Astrocyte of the hippocampus (primary cell): ENCODE measurements around the gene C17orf58.
"Not testable (repeated sequence)": the region's sequence is repeated elsewhere in the genome, so short reads cannot be mapped to it uniquely, and the experiment has no call there.

Experiments used
- DNase-seq: peaks from one replicate; pipeline ENCODE4 v3.0.0; 2011; ENCODE audit warnings: low read depth, low spot score

C17orf58 gene

GRCh38 chr17:67996301-67997171 lies at the start of gene C17orf58:
TSS of gene C17orf58 (minus strand) at chr17:67996469. CDS start at chr17:67996198, 271 bp downstream.
- peak; percentile 11 for DNase-seq

GRCh38 chr17:68036304-68037147 lies 40.3 kb upstream of the C17orf58 start:
- DNase-seq = peak; percentile 10

DNA sequence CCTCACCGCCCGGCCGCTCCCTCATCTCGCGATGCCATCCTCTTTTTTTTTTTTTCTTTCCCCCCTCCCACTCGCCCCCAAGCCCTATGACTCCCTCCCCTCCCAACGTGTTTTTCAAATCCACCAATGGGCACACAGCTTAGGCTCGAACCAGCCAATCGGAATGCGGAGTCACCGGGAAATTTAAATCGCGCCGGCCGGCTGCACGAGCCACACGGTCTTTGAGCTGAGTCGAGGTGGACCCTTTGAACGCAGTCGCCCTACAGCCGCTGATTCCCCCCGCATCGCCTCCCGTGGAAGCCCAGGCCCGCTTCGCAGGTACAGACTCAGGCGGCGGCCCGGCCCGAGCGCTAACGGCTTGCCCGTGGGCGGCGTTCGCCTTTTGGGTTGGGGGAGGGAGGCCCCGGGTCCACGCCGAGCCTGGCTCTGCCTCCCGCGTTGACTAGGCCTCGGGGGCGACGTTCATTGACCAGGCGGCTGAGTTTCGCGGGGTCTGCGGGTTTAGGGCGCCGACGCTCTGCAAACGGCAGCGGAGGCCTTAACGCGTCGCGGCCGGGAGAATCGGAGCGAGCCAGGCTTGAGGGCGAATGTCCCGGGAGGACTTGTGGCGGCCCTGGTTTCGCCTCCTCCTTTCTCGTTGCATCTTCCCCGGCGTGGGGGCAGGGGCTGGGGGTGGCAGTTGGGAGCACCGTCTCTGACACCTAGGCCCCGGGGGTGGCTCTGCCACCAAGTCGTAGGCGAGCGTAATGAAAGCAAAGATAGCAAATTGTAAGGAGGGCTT lies 39.4 kb upstream of the C17orf58 start, which contains the start of gene KPNA2:
Gene KPNA2, plus strand, starts transcription at position 213 of the 781 bp plus-strand sequence. CDS start 1,398 bp downstream, outside the sequence.
- peak; percentile 64 for DNase-seq

GRCh38 chr17:68035131-68035522 lies 38.9 kb upstream of the C17orf58 start:
- DNase-seq = peak; percentile 99

- no peak for DNase-seq
Measured at GRCh38 chr17:68034452-68034776, 38.1 kb upstream of the C17orf58 start.

- peak; percentile 88 for DNase-seq
Measured at GRCh38 chr17:68033636-68034451, 37.6 kb upstream of the C17orf58 start.

GRCh38 chr17:68029512-68030215 lies 33.4 kb upstream of the C17orf58 start:
- no peak for DNase-seq

DNA sequence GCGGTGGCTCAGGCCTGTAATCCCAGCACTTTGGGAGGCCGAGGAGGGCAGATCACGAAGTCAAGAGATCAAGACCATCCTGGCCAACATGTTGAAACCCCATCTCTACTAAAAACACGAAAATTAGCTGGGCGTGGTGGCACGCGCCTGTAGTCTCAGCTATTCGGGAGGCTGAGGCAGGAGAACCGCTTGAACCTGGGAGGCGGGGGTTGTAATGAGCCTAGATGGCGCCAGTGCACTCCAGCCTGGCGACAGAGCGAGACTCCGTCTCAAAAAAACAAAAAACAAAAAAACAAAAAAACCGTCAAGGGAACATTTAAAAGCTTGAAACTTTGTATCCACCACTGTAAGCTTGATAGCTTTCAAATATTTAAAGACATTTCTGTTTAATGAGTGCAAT lies 26.3 kb upstream of the C17orf58 start:
- not testable (repeated sequence) for DNase-seq

- DNase-seq = no peak
Measured at GRCh38 chr17:68021963-68022362, 25.7 kb upstream of the C17orf58 start.

- DNase-seq = not testable (repeated sequence)
Measured at GRCh38 chr17:68020791-68021190, 24.5 kb upstream of the C17orf58 start.

GRCh38 chr17:68020409-68020756 lies 24.1 kb upstream of the C17orf58 start:
- DNase-seq = no peak

DNA sequence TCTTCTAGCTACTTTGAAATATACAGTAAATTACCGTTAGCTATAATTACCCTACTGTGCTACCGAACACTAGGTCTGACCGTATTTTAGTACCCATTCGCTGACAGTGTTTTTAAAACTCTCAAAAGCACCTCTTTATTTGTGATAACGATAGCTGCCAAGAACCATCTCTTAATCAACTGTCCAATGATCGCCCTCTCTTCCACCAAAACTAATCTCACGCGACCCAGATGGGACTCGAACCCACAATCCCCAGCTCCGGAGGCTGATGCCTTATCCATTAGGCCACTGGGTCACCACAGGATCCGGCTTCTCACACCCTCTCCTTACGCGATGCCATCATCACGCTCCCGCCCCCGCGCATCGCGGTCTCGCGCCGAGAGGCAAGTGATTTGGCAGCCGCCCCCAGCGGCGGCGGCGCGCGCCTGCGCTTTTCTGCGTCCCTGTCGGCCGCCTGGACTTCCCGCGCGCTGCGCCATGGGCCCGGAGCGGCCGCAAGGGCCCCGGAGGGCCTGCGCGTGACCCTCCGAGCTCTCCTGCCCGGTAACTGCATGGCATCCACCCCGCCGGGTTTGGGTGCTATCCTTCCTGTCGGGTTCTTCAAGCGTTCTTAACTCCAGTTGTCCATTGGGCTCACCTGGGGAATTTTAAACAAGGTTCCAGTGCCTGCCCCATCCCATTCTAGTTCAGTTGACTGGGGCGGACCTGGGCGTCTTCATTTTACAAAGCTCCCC lies 23.6 kb upstream of the C17orf58 start:
- peak; percentile 97 for DNase-seq

DNA sequence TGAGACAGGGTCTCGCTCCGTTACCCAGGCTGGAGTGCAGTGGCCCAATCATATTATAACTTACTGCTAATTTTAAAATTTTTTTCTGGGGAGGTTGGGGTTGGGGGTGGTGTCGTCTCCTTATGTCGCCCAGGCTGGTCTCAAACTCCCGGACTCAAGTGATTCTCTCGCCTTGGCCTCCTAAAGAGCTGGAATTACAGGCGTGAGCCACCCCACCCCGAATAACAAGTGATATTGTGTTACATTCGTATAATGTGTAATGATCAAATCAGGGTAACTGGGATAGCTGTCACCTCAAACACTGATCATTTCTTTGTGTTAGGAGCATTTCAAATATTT lies 23.0 kb upstream of the C17orf58 start:
- no peak for DNase-seq

DNA sequence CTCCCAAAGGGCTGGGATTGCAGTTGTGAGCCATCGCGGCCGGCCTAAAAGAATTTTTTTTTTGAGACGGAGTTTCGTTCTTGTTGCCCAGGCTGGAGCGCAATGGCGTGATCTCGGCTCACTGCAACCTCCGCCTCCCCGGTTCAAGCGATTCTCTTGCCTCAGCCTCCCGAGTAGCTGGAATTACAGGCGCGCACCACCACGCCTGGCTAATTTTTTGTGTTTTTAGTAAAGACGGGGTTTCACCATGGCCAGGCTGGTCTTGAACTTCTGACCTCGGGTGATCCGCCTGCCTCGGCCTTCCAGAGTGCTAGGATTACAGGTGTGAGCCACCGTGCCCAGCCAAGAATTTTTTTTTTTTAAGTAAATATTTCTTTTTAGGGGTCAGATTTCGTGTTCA lies 22.2 kb upstream of the C17orf58 start:
- not testable (repeated sequence) for DNase-seq

GRCh38 chr17:68016838-68017237 lies 20.6 kb upstream of the C17orf58 start:
- DNase-seq = no peak

DNA sequence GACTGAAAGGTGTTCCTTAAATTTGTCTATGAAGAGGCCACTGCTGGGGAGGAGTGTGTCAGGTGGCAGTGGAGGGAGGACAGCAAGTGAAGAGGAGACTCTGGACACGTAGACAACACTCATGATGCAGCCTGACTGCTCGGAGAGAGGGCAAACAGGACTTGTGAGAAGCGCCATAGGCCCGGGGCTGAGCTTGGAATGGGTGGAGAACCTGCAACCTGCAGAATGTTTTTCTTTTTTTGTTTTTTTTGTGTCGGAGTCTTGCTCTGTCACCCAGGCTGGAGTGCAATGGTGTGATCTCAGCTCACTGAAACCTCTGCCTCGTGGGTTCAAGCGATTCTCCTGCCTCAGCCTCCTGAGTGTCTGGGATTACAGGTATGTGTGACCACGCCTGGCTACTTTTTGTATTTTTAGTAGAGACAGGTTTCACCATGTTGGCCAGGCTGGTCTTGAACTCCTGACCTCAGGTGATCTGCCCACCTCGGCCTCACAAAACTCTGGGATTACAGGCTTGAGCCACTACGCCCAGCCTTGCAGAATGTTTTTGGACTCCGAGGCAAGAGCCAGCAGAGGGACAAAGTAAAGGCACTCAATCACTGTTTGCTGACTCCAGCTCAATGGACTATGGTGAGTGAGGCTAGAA lies 18.9 kb upstream of the C17orf58 start:
- no peak for DNase-seq

DNA sequence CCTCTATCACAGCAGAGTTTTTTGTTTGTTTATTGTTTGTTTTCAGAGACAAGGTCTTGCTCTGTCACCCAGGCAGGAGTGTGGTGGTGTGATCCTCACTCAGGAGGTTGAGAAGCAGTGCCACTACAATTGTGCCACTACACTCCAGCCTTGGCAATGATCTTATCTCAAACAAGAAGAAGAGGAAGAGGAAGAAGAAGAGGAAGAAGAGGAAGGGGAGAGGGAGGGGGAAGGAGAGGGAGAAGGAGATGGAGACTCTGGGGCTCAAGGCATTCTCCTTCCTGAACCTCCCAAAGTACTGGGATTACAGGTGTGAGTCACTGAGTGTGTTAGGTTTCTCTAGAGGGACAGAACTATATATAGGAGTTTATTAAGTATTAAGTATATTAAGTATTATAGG lies 17.1 kb upstream of the C17orf58 start:
- DNase-seq = no peak

GRCh38 chr17:68011199-68011665 lies 15.0 kb upstream of the C17orf58 start:
- no peak for DNase-seq

GRCh38 chr17:68006797-68007196 lies 10.5 kb upstream of the C17orf58 start:
- no peak for DNase-seq
